GM21529 (cell line): ENCODE data around the gene DEFB124.
"Not testable (repeated sequence)": the region's sequence is repeated elsewhere in the genome, so short reads cannot be mapped to it uniquely, and the experiment has no call there.

Experiments used
- ATAC-seq: cut with Tn5 transposase; IDR thresholded peaks from one replicate; pipeline ENCODE4 v1.9.1; 2021; ENCODE audit not compliant: unreplicated experiment

DEFB124 gene

DNA sequence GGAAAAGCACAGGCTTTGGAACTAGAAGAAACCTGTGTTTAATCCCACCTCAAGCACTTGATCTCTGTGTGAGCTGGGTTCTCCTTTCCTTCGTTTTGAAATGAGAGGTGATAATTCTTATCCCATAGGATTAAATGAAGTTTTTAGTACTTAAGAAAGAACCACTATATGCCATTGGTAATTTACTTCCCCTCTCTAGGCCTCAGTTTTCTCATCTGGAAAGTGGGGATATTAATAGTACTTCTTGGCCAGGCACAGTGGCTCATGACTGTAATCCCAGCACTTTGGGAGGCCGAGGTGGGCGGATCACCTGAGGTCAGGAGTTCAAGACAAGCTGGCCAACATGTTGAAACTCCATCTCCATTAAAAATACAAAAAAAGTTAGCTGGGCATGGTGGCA is 14.2 kb upstream of the DEFB124 start:
- ATAC-seq = no peak

DNA sequence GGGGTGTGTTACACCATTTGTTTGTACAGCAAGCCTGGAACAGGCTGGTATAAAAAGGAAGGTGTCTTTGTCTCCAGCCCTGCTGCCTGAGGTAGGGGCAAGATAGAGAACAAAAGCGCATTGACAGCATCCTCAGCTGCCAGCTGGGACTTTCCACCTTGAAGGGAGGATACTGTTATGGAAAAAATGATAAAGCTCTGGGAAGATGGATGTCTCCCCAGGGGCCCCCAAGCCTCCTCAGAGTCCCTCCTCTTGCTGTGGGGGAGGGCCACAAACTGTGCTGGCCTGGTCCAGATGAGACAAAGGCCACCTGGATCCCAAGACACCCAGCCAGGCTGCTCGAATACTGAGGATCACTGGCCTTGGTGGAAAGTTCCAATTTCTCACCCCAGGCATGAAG is 13.2 kb upstream of the DEFB124 start:
- ATAC-seq = no peak

DNA sequence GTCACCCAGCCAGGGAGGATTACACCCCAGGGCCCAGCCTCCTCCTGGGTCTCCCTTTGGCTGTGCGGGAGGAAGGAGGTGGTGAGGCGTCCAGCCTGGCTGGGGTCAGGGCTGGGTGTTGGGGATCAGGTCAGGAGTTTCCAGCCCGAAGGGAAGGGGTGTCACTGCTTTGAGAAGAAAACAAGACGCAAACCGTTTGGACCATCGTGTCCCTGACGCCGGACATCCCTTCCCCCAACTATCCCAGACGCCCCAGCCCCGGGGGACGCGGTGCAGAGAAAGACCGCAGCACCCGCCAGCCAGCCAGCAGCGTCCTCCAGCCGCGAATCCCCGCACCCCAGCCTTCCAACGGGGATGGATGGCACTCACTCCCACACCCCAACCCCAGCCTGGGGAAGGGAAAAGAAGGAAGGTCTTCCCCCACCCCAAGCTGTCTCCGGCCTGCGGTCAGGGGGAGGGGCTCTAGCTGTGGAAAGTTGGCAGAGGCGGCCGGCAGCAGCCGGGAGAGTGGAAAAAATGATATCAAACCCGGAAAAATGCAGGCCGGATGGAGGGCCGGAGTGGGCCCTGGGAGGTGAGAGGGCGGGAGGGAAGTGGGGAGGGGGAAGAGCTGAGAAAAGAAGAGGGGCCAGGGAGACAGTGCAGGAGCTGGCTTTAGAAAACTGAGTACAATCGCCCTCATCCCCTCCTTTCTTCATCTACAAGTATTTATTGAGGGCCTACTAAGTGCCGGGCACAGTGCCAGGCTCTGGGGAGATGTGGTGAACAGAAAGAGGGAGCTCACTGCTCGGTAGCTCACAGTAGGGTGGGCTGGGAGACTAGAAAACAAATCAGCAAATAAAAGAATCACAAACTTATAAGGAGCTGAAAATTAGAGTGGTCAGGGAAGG is 10.8 kb upstream of the DEFB124 start:
- no peak for ATAC-seq

DNA sequence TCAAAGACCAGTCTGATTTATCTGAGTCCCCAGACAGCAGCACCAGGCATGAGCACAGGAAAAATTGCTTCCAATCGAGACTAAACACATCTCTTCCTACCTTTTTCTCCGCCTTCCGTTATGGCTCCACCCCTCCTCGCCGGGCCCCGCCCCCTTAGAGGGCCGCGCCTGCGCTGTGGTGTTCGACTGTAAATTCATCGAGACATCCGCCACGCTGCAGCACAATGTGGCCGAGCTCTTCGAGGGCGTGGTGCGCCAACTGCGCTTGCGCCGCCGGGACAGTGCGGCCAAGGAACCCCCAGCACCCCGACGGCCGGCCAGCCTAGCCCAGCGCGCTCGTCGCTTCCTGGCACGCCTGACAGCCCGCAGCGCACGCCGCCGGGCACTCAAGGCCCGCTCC is 9.1 kb upstream of the DEFB124 start:
- no peak for ATAC-seq

DNA sequence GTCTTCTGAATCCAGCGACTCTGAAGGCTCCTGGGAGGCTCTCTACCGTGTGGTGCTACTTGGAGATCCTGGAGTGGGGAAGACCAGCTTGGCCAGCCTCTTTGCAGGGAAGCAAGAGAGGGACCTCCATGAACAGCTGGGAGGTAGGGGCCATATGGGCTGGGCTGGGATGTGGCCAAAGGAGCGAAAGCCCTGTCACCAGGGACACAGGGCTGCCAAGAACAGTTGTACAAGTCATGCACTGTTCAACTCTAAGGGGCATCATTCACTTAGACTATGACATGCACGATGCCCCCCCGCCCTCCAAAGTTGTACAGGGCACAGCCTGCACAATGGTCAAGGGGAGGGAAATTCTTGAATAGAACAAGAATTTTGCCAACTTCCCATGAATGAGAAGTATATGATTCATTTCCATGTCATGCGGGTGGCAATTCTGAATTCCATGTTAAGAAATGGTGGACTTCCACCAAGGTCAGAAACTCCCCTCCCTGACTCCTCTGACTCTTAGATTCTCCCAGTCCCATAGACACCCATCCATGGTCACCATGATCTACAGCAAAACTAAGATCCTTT is 1.8 kb upstream of the DEFB124 start:
- ATAC-seq = no peak

DNA sequence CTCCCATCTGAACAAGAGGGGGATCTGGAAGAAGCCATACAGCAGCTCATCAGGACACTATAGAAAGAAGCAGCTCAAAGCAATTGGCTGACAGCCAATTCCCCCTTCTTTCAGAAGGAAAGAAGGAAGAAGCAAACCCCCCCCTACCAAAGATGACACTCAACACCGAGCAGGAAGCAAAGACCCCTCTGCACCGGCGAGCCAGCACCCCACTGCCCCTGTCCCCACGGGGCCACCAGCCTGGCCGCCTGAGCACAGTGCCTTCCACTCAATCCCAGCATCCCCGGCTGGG is 1.3 kb upstream of the DEFB124 start:
- ATAC-seq = no peak

DNA sequence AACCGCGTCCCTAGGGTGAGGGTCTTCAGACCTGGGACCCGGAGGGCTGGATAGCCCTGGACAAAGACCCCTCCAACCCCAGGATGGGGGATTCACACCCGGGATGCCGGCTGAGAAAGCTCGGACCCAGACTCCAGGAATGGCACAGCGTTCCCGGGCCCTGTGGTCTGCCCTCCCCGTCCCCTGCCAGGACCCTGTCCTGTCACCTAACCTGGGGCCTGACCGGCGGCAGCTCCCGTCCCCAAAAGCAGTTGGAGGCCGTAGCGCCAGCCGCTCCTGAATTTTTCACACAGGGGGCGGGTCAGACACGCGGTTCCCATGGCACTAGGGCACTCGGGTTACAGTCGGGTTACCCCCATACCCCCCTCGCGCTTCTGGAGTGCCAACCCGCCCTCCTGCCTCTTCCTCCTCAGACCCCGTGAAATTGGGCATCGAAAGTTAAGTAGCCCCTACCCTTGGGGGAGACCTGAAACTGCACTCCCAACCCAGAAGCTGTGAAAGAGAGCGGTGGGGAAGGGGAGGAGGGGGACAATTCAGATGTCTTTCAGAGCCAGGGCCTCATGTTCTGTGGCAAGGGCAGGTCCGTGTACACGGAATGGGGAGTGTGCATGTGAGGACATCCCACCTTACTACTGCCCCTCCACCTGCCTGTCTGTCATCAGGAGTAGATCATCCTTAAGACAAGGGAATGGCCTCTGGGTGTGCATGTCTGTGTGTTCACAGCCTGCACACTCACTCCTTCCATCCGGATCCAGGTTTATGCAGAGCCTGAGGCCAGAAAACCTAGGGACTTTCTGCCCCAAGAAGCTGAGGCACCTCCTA is 756 bp upstream of the DEFB124 start:
- no peak for ATAC-seq

DNA sequence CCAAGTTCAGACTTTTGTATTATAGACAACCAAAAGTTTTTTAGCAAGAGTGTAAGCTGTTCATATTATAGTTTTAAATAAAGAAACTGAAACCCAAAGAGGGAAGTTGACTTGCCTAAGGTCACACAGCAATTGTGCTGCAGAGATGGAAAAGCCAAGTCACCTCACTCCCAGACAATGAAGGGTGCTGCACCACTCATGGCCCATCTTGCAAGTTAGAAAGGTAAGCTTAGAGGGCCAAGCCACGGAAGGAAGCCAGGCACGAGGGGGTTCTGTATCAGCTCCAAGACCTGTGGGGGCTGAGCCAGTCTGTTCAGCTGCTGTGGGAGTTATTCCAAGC is 860 bp downstream of the DEFB124 start:
- peak; percentile 80 for ATAC-seq

DNA sequence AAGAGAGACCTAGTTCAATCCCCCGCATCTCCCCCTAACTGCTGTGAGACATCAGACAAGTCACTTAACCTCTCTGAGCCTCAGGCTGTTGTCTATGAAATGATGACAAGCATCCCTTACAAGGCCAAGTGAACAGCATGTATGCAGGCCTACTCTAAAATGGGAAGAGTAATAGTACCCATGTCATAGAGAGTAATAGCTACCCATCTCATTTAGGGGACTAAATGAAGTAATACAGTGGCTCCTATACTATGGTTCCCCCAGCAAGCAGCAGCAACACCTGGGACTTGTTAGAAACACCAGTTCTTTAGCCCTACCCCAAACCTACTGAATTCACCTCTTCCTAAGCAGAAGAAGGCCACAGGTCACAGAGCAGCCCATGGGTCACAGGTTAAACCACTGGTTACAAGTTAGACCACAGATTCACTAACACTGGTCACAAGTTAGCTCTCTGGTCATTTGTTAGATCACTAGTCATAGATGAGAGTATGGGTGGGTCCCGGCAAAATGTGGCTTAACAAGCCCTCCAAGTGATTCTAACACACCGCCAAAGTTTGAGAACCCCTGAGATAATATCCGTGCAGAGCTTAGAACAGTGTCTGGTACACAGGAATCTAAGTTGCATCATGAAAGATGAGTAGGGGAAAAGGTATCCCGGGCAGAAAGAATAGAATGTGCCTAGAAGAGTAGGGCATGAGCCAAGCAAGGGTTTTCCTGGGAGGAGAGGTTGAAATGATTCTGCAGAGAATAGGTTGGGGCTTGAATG is 1.4 kb downstream of the DEFB124 start:
- peak; percentile 32 for ATAC-seq

DNA sequence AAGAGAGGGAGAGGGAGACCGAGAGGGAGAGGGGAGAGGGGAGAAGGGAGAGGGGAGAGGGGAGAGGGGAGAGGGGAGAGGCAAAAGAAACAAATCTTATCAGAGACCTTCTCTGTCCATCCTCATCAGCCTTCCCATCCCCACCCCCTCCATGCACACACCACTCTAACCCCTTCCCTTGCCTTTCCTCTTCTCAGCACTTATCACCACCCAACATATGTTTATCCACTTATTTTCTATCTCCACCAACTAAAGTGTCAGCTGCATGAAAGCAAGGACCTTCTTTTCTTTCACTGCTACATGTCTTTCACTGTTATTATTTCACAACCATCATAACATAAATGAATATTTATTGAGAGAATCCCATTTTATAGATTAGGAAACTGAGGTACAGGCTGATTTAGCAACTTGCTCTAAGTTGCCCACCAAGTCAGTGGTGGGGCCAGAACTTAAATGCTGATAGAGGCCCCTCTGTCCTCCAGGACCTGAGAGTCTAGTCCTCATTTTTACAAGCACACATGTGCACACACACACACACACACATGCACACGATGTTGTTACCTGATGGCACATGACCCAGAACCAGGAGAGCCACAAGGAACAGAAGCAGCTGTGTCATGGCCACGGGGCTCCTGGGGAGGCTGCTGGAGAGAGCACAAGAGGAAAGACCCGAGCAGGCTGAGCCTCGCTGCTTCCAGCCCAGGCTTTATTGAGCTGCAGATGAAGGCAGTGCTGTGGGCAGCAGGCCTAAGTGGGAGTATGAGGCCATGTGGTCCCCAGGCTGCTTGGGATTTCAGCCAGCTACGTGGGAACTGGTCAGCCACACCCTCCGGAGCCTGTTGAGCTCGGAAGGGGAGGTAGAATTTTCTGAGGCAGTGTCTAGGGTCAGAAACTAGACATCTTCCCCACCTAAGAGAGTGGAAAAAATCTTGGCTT is 2.3 kb downstream of the DEFB124 start:
- no peak for ATAC-seq

DNA sequence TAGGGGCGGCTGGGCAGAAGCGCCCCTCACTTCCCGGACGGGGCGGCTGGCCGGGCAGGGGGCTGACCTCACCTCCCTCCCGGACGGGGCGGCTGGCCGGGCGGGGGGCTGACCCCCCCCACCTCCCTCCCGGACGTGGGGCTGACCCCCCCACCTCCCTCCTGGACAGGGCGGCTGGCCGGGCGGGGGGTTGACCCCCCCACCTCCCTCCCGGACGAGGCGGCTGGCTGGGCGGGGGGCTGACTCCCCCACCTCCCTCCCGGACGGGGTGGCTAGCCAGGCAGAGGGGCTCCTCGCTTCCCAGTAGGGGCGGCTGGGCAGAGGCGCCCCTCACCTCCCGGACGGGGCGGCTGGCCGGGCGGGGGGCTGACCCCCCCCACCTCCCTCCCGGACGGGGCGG is 4.0 kb downstream of the DEFB124 start:
- ATAC-seq = not testable (repeated sequence)

DNA sequence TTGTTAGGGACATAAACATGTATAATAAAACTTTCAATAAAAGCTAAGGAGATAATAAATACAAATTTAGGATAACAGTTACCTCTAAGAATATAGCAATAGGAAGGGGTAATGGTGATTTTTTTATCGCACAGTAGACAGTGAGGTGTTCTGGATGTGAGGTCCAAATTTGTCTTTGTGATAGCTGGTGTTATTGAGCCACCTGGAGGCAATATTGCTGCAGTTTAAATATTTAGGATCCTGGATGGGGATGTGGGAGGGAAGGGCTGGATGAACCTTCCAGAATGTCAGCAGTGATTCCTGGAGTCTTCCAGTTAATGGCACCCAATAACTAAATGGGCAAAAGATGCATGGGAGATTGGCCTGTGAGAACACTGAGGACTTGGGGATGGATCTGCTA is 20.6 kb downstream of the DEFB124 start:
- no peak for ATAC-seq

DNA sequence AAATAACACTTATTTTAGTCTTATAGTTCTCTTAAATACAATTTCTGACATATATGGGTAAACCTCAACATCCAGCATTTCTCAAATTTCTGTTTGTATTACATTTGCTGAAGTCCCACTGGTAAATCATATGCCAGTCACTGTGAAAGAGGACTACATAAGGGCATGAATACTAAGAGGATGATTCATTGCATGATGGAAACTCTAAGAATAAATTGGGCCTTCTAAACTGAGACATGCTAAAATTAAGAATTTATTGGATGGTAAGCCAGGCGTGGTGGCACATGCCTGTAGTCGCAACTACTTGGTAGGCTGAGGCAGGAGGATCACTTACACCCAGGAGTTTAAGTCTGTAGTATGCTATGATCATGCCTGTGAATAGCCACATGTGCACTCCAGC is 22.4 kb downstream of the DEFB124 start:
- no peak for ATAC-seq

DNA sequence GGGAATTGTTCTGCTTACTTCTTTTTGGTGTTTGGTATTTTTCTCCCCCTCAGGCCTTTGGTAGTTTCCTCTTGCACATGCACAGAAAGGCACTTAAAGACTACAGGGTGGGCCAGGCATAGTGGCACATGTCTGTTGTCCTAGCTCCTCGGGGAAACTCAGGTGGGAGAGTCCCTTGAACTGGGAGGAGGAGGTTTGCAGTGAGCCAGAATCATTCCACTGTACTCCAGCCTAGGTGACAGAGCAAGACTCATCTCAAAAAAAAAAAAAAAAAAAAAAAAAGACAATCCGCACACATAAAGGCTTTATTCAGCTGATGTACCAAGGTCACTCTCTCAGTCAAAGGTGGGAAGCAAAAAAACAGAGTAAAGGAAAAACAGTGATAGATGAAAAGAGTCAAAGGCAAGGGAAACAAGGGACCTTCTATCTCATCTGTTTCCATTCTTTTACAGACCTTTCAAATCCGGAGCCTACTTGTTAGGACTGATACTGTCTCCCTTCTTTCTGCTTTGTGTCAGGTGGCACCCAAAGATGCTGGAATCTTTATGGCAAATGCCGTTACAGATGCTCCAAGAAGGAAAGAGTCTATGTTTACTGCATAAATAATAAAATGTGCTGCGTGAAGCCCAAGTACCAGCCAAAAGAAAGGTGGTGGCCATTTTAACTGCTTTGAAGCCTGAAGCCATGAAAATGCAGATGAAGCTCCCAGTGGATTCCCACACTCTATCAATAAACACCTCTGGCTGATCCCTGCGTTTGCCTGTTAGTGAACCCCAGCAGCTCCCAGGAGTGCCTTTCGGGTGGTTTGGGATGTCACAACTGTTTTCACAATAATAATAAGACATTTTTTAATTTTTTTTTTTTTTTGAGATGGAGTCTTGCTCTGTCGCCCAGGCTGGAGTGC is 25.2 kb downstream of the DEFB124 start:
- ATAC-seq = no peak

DNA sequence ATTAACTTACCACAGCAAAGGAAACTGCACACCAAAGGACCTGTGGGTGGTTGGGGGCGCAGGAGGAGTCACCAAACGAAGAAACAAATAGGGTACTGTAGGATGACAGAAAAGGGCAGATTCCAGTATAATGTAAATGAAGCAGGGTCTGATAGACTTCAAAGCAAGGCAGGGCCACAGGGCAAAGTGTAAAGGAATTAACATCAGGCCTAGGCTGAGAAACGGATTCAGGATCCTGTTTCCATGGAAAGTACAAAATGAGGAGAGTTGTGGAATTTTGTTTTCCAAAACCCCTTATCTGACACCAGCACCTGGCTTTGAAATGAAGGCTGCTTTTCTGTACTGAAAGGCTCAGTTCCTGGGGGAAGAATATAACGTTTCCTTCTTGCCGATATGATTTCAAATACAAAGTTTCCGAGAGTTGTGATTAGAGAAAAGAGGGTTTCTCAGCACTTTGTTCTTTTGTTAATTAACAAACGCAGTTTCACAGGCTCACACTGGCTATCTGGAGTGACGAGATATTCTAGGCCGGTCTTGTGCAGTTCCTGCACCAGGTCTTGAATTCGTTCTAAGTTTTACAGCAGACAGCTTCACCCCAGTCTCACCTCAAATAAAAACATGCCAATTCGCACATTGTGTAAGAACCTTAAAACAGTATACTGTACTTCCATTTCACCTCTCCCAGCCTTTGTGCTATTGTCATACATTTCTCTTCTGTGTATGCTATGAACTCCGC is 28.7 kb downstream of the DEFB124 start:
- no peak for ATAC-seq

DNA sequence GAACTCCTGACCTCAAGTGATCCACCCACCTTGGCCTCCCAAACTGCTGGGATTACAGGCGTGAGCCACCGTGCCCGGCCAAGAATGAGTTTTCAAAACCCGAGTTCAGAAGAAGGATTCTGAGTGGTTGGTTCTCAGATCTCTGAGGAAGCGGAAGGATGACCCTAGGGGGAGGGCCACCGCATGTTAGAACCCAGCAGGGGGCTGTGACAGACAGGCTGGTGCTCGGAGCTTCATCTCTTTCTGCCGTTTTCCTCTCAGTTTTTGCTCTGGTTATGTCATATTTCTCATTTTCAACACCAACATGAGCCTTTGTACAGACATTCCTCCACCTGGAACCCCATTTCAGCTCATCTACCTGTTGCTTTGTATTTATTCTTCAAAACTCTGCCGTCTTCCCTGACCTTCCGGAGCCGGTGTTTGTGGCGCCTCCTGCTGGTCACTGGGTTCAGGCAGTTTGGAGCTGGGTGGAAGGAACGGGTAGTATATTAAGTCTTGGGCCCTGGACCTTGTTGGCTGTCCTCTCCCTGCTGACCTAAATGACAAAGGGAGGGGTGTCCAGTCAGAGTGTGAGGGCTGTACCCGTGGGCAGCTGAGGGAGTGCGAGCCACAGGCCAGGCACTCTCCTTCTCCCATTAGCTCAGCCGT is 34.8 kb downstream of the DEFB124 start, which contains the start of gene DEFB123:
TSS of gene DEFB123 (plus strand) at position 621 of the 648 bp plus-strand sequence. CDS start 67 bp downstream, outside the sequence.
- ATAC-seq = no peak

DNA sequence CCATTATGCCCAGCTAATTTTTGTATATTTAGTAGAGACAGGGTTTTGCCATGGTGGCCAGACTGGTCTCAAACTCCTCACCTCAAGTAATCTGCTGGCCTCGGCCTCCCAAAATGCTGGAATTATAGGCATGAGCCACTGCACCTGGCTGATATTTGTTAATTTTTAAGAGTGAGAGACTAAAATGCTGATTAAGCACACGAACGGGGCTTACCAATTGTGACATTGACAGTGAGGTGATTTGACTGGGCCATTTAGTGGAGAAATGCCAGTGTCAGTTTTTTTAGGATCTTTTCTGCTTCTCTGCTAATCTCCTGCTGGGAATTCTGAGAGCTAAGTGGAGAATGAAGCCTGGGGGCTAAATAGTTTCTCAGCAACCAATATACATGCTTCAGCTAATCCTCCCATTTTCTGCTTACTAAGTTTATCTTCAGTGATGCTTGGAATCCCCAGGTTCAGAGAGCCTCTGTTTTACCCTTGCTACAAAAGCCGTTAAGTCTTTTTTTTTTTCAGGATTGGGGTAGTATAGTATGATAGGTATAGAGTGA is 44.3 kb downstream of the DEFB124 start:
- no peak for ATAC-seq

DNA sequence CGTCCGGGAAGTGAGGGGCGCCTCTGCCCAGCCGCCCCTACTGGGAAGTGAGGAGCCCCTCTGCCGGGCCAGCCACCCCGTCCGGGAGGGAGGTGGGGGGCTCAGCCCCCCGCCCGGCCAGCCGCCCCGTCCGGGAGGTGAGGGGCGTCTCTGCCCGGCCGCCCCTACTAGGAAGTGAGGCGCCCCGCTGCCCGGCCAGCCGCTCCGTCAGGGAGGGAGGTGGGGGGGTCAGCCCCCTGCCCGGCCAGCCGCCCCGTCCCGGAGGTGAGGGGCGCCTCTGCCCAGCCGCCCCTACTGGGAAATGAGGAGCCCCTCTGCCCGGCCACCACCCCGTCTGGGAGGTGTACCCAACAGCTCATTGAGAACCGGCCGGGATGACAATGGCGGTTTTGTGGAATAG is 47.4 kb downstream of the DEFB124 start:
- not testable (repeated sequence) for ATAC-seq
